Pancreas (tissue), 10 donors: Measurements from ENCODE around the gene RGS18. TPM values are rescaled to one million over a fixed set of nuclear protein-coding genes. Genes with fewer than 3 reads are reported as not detected.

ENCODE experiments used
- ATAC-seq, 4 donors: fragments of 200-7000 bp; cut with Tn5 transposase; one replicate each; pipeline versions ENCODE4 v1.8.0 to v1.9.1; 2020; ENCODE audit warnings: mild to moderate bottlenecking in 4 of 4, moderate library complexity in 4 of 4
- DNase-seq, 6 donors: peaks; one replicate each; pipeline ENCODE4 v3.0.0-alpha.2; 2020
- FAIRE-seq: peaks from 2 replicates; lab custom pipeline; 2012; peaks lifted over from hg19 to GRCh38; lab: Jason Lieb, UNC
- H3K27ac ChIP-seq, 4 donors: fragments of 200-600 bp; sonication (generic); 1 replicate in 3 of 4; 2 replicates in 1 of 4; pipeline versions ENCODE4 v1.5.0 to v1.8.0; 2020
- H3K27me3 ChIP-seq, 4 donors: fragments of 200-600 bp; one replicate each; pipeline ENCODE4 v1.8.0; 2021
- H3K36me3 ChIP-seq, 3 donors: fragments of 200-600 bp; sonication (generic) in 1 of 3; one replicate each; pipeline versions ENCODE4 v1.5.0 to v1.8.0; 2020 to 2021
- H3K4me1 ChIP-seq, 3 donors: fragments of 200-600 bp; one replicate each; pipeline ENCODE4 v1.8.0; 2021
- H3K4me3 ChIP-seq, 4 donors: fragments of 200-600 bp; sonication (generic) in 2 of 4; one replicate each; pipeline versions ENCODE4 v1.5.0 to v1.8.0; 2020 to 2021
- H3K9me3 ChIP-seq, 4 donors: fragments of 200-600 bp; one replicate each; pipeline ENCODE4 v1.8.0; 2021
- CTCF ChIP-seq, 4 donors: fragments of 200-600 bp; sonication (generic) in 3 of 4; IDR thresholded peaks; one replicate each; pipeline versions ENCODE4 v1.5.0 to v1.8.0; 2021; ENCODE audit warnings: antibody characterized with exemption in 4 of 4
- WGBS, 2 donors: extraction: QIAGEN DNeasy Blood & Tissue Kit; methylation state at CpG; one replicate each; pipeline ENCODE4 v1.1.7; 2013; 5-methylcytosine and 5-hydroxymethylcytosine counted together
- intact Hi-C, 3 donors: fragments of 100-400 bp; cut with DNase I; formaldehyde crosslinking; loops; one replicate each; pipeline versions ENCODE4 v1.11.1 to v1.14.2; 2022
- polyA plus RNA-seq, 2 donors: library from polyadenylated mRNA; stranded (reverse); fragments of 200-250 nt; gene quantifications; one replicate each; pipeline ENCODE4 v1.2.3, GENCODE V29; 2013
- total RNA-seq, 6 donors: library from RNA; stranded (reverse); fragmentation: NEBNext Ultra II Directional in 4 of 6; extraction: Animal tissue kit (Norgen Biotek cat#: 25700) in 4 of 6; gene quantifications; one replicate each; pipeline versions ENCODE4 v1.2.1 to v1.2.4, GENCODE V29; 2021 to 2023
- donor health status: healthy with polysubstance abuse.
- donor health status: DM: no; HTN: no; CAD: no; lungs with moderate emphysema.
- donor health status: DM: no; HTN: no; CAD: no.
- donor health status: control.
- donor health status: control.
- donor health status: Bipolar disorder and iron deficiency.
- donor health status: DM: yes; HTN: yes; CAD: no.
- donor health status: DM: no; HTN: no; CAD: no.
- donor health status: DM: no; HTN: no; CAD: no.
- donor health status: DM: yes; HTN: yes; CAD: no.

Gene RGS18
- 1 to 10 TPM in 3 of 6 donors, under 1 TPM in 2, not detected in 1; 0.09 to 1.5 (median 1.1) TPM for total RNA-seq
- under 1 TPM; 0.26 to 0.38 TPM for polyA plus RNA-seq

GRCh38 chr1:192158181-192158580, at the start of gene RGS18:
TSS of gene RGS18 (plus strand) at chr1:192158462. CDS start at chr1:192158638, 176 bp downstream.
- Histone ChIP-seq H3K4me1 (no peaks in the 10 kb centered on the region), H3K27ac (peak within 1 kb of the TSS in 1 of 4 donors; percentile 33), H3K4me3 (no peak within 1 kb of the TSS), H3K36me3 (no peaks in the 10 kb centered on the region), H3K27me3 (no peaks in the 10 kb centered on the region), H3K9me3 (no peaks in the 10 kb centered on the region)
- DNase-seq: no peak
- no peak for TF ChIP-seq CTCF (IDR thresholded peaks at IDR 0.05)
- 64 to 67% methylated on average over 3 of the region's 3 CpGs for WGBS, 2 donors
- ATAC-seq: peak in 2 of 4 donors; percentile 66 to 73
- FAIRE-seq: no peak
- intact Hi-C loops: no loop called here

- no peak for FAIRE-seq
- intact Hi-C loops: no loop called here
- no peak for ATAC-seq
- no peak for TF ChIP-seq CTCF (IDR thresholded peaks at IDR 0.05)
- Histone ChIP-seq H3K36me3 (no peaks in the 10 kb centered on the region), H3K4me3 (no peak overlapping the region), H3K27ac (no peak overlapping the region), H3K9me3 (no peaks in the 10 kb centered on the region), H3K27me3 (no peaks in the 10 kb centered on the region), H3K4me1 (no peaks in the 10 kb centered on the region)
- 89 to 92% methylated on average over 2 of the region's 2 CpGs for WGBS, 2 donors
- no peak for DNase-seq
These were observed 48.7 kb upstream of the RGS18 start for GRCh38 chr1:192109576-192109975.

- TF ChIP-seq CTCF (IDR thresholded peaks at IDR 0.05): no peak
- ATAC-seq (no peak), DNase-seq (no peak), FAIRE-seq (no peak)
- H3K9me3 ChIP-seq: no peaks in the 10 kb centered on the region
- H3K36me3 ChIP-seq: no peaks in the 10 kb centered on the region
- no peaks in the 10 kb centered on the region for H3K27me3 ChIP-seq
- no peak overlapping the region for H3K27ac ChIP-seq
- no peaks in the 10 kb centered on the region for H3K4me1 ChIP-seq
- intact Hi-C loops: no loop called here
- no peak overlapping the region for H3K4me3 ChIP-seq
- 88 to 92% methylated on average over 3 of the region's 3 CpGs for WGBS, 2 donors
These were observed 43.3 kb upstream of the RGS18 start for GRCh38 chr1:192115000-192115399.

- 56 to 68% methylated on average over 2 of the region's 2 CpGs for WGBS, 2 donors
- H3K27ac ChIP-seq: no peak overlapping the region
- DNase-seq: no peak
- FAIRE-seq: no peak
- intact Hi-C loops: no loop called here
- TF ChIP-seq CTCF (IDR thresholded peaks at IDR 0.05): no peak
- ATAC-seq: no peak
- H3K4me1 ChIP-seq: no peaks in the 10 kb centered on the region
- H3K4me3 ChIP-seq: no peak overlapping the region
- H3K27me3 ChIP-seq: no peaks in the 10 kb centered on the region
- H3K9me3 ChIP-seq: no peaks in the 10 kb centered on the region
- H3K36me3 ChIP-seq: no peaks in the 10 kb centered on the region
These were observed 39.3 kb upstream of the RGS18 start for GRCh38 chr1:192118881-192119405.

- Histone ChIP-seq H3K4me3 (no peak overlapping the region), H3K27ac (no peak overlapping the region), H3K36me3 (no peaks in the 10 kb centered on the region), H3K27me3 (no peaks in the 10 kb centered on the region), H3K4me1 (no peaks in the 10 kb centered on the region), H3K9me3 (no peaks in the 10 kb centered on the region)
- no peak for FAIRE-seq
- DNase-seq: no peak
- TF ChIP-seq CTCF (IDR thresholded peaks at IDR 0.05): no peak
- no peak for ATAC-seq
- intact Hi-C loops: no loop called here
- 88 to 93% methylated on average over 2 of the region's 2 CpGs for WGBS, 2 donors
These were observed 38.6 kb upstream of the RGS18 start for GRCh38 chr1:192119701-192120100.
